Measurements from ENCODE around the gene MTA2.

DNA sequence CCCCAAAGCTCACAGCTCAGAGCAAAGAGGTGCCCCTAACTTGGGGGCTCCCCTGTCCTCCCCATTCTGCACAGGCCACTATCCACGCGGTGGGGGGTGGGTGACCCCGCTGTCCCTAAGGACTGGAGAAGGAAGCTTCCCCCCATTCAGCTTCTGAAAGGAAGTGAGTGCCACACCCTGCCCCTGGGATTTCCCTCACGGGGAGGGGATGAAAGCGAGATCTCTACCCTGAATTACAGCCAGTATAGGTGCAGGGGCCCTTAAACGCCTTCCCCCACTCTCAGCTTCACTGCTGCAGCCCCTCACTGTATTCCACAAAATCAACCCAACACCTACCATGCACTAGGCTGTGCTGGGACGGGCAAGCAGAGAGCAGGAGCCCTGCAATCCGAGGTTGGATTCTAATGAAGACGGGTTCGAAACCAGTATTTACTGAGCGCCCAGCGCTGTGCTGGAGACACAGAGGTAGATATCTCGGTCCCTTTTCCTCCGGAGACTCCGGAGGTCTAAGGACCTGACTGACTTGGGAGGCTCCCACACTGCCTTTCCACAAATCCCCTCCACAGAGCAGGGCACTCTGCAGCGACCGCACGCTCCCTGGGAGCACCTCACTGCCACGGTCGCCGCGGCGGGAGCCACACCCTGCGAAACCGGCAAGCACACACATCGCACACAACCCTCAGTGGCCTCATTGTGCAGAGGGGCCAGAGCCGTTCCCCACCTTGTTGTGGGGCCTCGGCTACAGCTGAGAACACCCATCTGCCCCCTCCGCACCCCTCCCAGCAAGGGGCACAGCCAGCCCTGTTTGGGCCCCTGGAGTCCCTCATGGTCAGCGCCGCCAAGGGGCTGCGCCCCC, 56.9 kb downstream of the MTA2 start:
- TF ChIP-seq, protein P1, sequence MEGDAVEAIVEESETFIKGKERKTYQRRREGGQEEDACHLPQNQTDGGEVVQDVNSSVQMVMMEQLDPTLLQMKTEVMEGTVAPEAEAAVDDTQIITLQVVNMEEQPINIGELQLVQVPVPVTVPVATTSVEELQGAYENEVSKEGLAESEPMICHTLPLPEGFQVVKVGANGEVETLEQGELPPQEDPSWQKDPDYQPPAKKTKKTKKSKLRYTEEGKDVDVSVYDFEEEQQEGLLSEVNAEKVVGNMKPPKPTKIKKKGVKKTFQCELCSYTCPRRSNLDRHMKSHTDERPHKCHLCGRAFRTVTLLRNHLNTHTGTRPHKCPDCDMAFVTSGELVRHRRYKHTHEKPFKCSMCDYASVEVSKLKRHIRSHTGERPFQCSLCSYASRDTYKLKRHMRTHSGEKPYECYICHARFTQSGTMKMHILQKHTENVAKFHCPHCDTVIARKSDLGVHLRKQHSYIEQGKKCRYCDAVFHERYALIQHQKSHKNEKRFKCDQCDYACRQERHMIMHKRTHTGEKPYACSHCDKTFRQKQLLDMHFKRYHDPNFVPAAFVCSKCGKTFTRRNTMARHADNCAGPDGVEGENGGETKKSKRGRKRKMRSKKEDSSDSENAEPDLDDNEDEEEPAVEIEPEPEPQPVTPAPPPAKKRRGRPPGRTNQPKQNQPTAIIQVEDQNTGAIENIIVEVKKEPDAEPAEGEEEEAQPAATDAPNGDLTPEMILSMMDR (IDR thresholded peaks at IDR 0.05; ENCODE audit: poor library complexity, severe bottlenecking): no peak
- TF ChIP-seq EZH2 (IDR thresholded peaks at IDR 0.05; ENCODE audit: borderline replicate concordance, insufficient read depth, low read length, poor library complexity, severe bottlenecking): no peak
- TF ChIP-seq SMC3 (conservative IDR thresholded peaks at IDR 0.05; ENCODE audit: poor library complexity): no peak
